ENCODE results near the gene NTHL1.
"Not testable (repeated sequence)": the region's sequence is repeated elsewhere in the genome, so short reads cannot be mapped to it uniquely, and the experiment has no call there.

The NTHL1 gene

GRCh38 chr16:2016407-2016922, 31.2 kb downstream of the NTHL1 start:
- TF ChIP-seq CTBP1 (IDR thresholded peaks at IDR 0.05; ENCODE audit: borderline replicate concordance) (no peak), ZNF384 (IDR thresholded peaks at IDR 0.05) (no peak), FOXM1 (IDR thresholded peaks at IDR 0.05; ENCODE audit: borderline replicate concordance) (no peak), SP1 (IDR thresholded peaks at IDR 0.05) (no peak), FOXK2 (IDR thresholded peaks at IDR 0.05) (no peak), ELF4 (IDR thresholded peaks at IDR 0.05) (no peak), TARDBP (IDR thresholded peaks at IDR 0.05) (no peak), L3MBTL2 (conservative IDR thresholded peaks at IDR 0.05) (no peak), FOXA1 (IDR thresholded peaks at IDR 0.05) (no peak), HDGF (IDR thresholded peaks at IDR 0.05; ENCODE audit: borderline replicate concordance) (no peak), ARNT (IDR thresholded peaks at IDR 0.05) (no peak), BHLHE40 (IDR thresholded peaks at IDR 0.05; ENCODE audit: borderline replicate concordance) (no peak), PKNOX1 (IDR thresholded peaks at IDR 0.05) (no peak), SUZ12 (IDR thresholded peaks at IDR 0.05) (no peak), NFRKB (IDR thresholded peaks at IDR 0.05) (no peak)
- CTCF ChIA-PET = interaction anchor here (0.6 to 1.3 kb wide), 10 partner anchors 12 to 134 kb away, joined by 3 to 8 read pairs (median 3); partner anchors contain the start of genes NTHL1 and TSC2
- POLR2A ChIA-PET = interaction anchor here (0.6 to 1.4 kb wide), 5 partner anchors 8 to 139 kb away, joined by 3 to 9 read pairs (median 3); partner anchors contain the start of genes RPS2 and TRAF7
- DNase-seq (ENCODE audit: extremely low spot score) = no peak

- POLR2A ChIA-PET = interaction anchor here (0.6 to 1.4 kb wide), 8 partner anchors 8 to 139 kb away, joined by 3 to 9 read pairs (median 4); partner anchors contain the start of genes RPS2 and TRAF7
- TF ChIP-seq NFRKB (IDR thresholded peaks at IDR 0.05) = no peak
- no peak for TF ChIP-seq FOXA1 (IDR thresholded peaks at IDR 0.05)
- no peak for TF ChIP-seq TARDBP (IDR thresholded peaks at IDR 0.05)
- no peak for TF ChIP-seq ELF4 (IDR thresholded peaks at IDR 0.05)
- no peak for TF ChIP-seq FOXK2 (IDR thresholded peaks at IDR 0.05)
- no peak for TF ChIP-seq PKNOX1 (IDR thresholded peaks at IDR 0.05)
- TF ChIP-seq HDGF (IDR thresholded peaks at IDR 0.05; ENCODE audit: borderline replicate concordance) = no peak
- TF ChIP-seq L3MBTL2 (conservative IDR thresholded peaks at IDR 0.05) = no peak
- TF ChIP-seq BHLHE40 (IDR thresholded peaks at IDR 0.05; ENCODE audit: borderline replicate concordance) = no peak
- no peak for TF ChIP-seq ARNT (IDR thresholded peaks at IDR 0.05)
- no peak for TF ChIP-seq CTBP1 (IDR thresholded peaks at IDR 0.05; ENCODE audit: borderline replicate concordance)
- TF ChIP-seq ZNF384 (IDR thresholded peaks at IDR 0.05) = no peak
- TF ChIP-seq SUZ12 (IDR thresholded peaks at IDR 0.05) = no peak
- TF ChIP-seq LEF1 (IDR thresholded peaks at IDR 0.05; ENCODE audit: borderline replicate concordance) = no peak
- no peak for TF ChIP-seq FOXM1 (IDR thresholded peaks at IDR 0.05; ENCODE audit: borderline replicate concordance)
- TF ChIP-seq SP1 (IDR thresholded peaks at IDR 0.05) = no peak
- CTCF ChIA-PET = interaction anchor here (0.6 to 1.3 kb wide), 8 partner anchors 12 to 135 kb away, joined by 3 to 8 read pairs (median 4); partner anchors contain the start of genes NTHL1 and TSC2
- no peak for DNase-seq (ENCODE audit: extremely low spot score)
Measured at GRCh38 chr16:2015947-2016208, 31.8 kb downstream of the NTHL1 start.

- CTCF ChIA-PET = no interaction called here
- TF ChIP-seq LEF1 (IDR thresholded peaks at IDR 0.05; ENCODE audit: borderline replicate concordance) (no peak), TARDBP (IDR thresholded peaks at IDR 0.05) (no peak), HDGF (IDR thresholded peaks at IDR 0.05; ENCODE audit: borderline replicate concordance) (0 out of 2 replicates have a peak, but pooled peaks have one; percentile 64)
- POLR2A ChIA-PET = interaction anchor here (0.8 to 1.8 kb wide), 6 partner anchors 10 to 140 kb away, joined by 3 to 7 read pairs (median 5); partner anchors contain the start of genes RPS2 and TRAF7
- no peak for DNase-seq (ENCODE audit: extremely low spot score)
Measured at GRCh38 chr16:2015117-2015946, 32.3 kb downstream of the NTHL1 start.

- no peak for TF ChIP-seq SUZ12 (IDR thresholded peaks at IDR 0.05)
- TF ChIP-seq FOXA1 (IDR thresholded peaks at IDR 0.05) = no peak
- no peak for TF ChIP-seq TARDBP (IDR thresholded peaks at IDR 0.05)
- no peak for TF ChIP-seq BHLHE40 (IDR thresholded peaks at IDR 0.05; ENCODE audit: borderline replicate concordance)
- no peak for TF ChIP-seq LEF1 (IDR thresholded peaks at IDR 0.05; ENCODE audit: borderline replicate concordance)
- TF ChIP-seq SP1 (IDR thresholded peaks at IDR 0.05) = no peak
- no peak for TF ChIP-seq ELF4 (IDR thresholded peaks at IDR 0.05)
- no peak for TF ChIP-seq ARNT (IDR thresholded peaks at IDR 0.05)
- no peak for TF ChIP-seq L3MBTL2 (conservative IDR thresholded peaks at IDR 0.05)
- TF ChIP-seq HDGF (IDR thresholded peaks at IDR 0.05; ENCODE audit: borderline replicate concordance) = no peak
- no peak for TF ChIP-seq NFRKB (IDR thresholded peaks at IDR 0.05)
- no peak for TF ChIP-seq ZNF384 (IDR thresholded peaks at IDR 0.05)
- TF ChIP-seq PKNOX1 (IDR thresholded peaks at IDR 0.05) = no peak
- no peak for TF ChIP-seq FOXK2 (IDR thresholded peaks at IDR 0.05)
- TF ChIP-seq CTBP1 (IDR thresholded peaks at IDR 0.05; ENCODE audit: borderline replicate concordance) = no peak
- no peak for TF ChIP-seq FOXM1 (IDR thresholded peaks at IDR 0.05; ENCODE audit: borderline replicate concordance)
- POLR2A ChIA-PET = interaction anchor here (1.2 to 1.6 kb wide), 2 partner anchors 140 to 142 kb away, joined by 3 to 4 read pairs; partner anchors contain the start of gene TRAF7
- no peak for DNase-seq (ENCODE audit: extremely low spot score)
- CTCF ChIA-PET = no interaction called here
Measured at GRCh38 chr16:2013527-2013926, 34.1 kb downstream of the NTHL1 start.

- POLR2A ChIA-PET = interaction anchor here (1.0 to 1.6 kb wide), 2 partner anchors 142 to 144 kb away, joined by 3 read pairs; partner anchors contain the start of gene TRAF7
- DNase-seq (ENCODE audit: extremely low spot score); CTCF ChIA-PET: not testable (repeated sequence)
Measured at GRCh38 chr16:2011726-2012125, 35.9 kb downstream of the NTHL1 start.

Data from HEK293T (cell line).